Calu3 (cell line): ENCODE data around the gene METAP1D. TPM values are rescaled to one million over a fixed set of nuclear protein-coding genes. Genes with fewer than 3 reads are reported as not detected.

Experiments
- BruUV-seq: library from RNA; stranded (reverse); fragments of 400-500 nt; replicated peaks from 2 replicates; lab custom pipeline; 2021; lab: Mats Ljungman, UMichigan
- CTCF ChIA-PET: fragments of 300-600 bp; sonication (Branson Sonifier 250); formaldehyde crosslinking; loops from one replicate; lab custom pipeline; 2022; ENCODE audit warnings: antibody characterized with exemption; lab: Charles Lee
- DNase-seq: peaks from one replicate; pipeline ENCODE4 v3.0.0; 2022
- H3K27ac Mint-ChIP-seq: one replicate; pipeline ENCODE4 v1.8.0; 2022; ENCODE audit warnings: mixed read lengths; ENCODE audit not compliant: unreplicated experiment
- H3K27me3 Mint-ChIP-seq: one replicate; pipeline ENCODE4 v1.8.0; 2022; ENCODE audit warnings: mixed read lengths; ENCODE audit not compliant: unreplicated experiment
- H3K36me3 Mint-ChIP-seq: one replicate; pipeline ENCODE4 v1.8.0; 2022; ENCODE audit warnings: mild to moderate bottlenecking, moderate library complexity, mixed read lengths; ENCODE audit not compliant: insufficient read depth, unreplicated experiment
- H3K4me1 Mint-ChIP-seq: one replicate; pipeline ENCODE4 v1.8.0; 2022; ENCODE audit warnings: mild to moderate bottlenecking, low read depth, mixed read lengths; ENCODE audit not compliant: unreplicated experiment
- H3K4me3 Mint-ChIP-seq: one replicate; pipeline ENCODE4 v1.8.0; 2022; ENCODE audit warnings: mild to moderate bottlenecking, low read depth, moderate library complexity, mixed read lengths; ENCODE audit not compliant: unreplicated experiment
- H3K9me3 Mint-ChIP-seq: one replicate; pipeline ENCODE4 v1.8.0; 2022; ENCODE audit warnings: low read depth, mixed read lengths; ENCODE audit not compliant: unreplicated experiment
- CTCF ChIP-seq: fragments of 200-600 bp; IDR thresholded peaks from one replicate; pipeline ENCODE4 v1.8.0; 2022; ENCODE audit warnings: antibody characterized with exemption; ENCODE audit not compliant: unreplicated experiment
- intact Hi-C: fragments of 100-400 bp; cut with micrococcal nuclease; formaldehyde crosslinking; loops from one replicate; pipeline ENCODE4 v1.10.0; 2022; ENCODE audit not compliant: unreplicated experiment
- total RNA-seq: library from RNA; stranded (reverse); gene quantifications from 2 replicates; pipeline ENCODE4 v1.2.3, GENCODE V29; 2022

The METAP1D gene
- total RNA-seq, 1 experiment from 2014 or later, result 11.0 TPM

DNA sequence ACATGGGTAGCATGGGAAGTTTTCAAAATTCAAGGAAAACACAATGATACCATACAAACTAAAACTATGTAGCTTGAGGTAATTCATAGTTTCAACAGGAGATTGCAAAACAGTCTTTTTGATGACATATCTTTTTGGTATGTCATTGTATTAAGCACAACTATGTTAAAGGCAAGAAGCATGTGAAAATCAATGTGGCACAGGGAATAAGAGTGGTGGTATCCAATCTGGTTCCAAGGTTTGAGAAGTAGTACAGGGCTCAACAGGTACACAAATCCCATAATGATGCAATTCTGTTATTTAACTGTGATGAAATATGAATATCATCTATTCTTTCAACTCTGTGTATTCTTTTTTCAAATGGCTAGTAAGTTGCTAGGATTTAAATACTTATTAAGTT lies 119.3 kb downstream of the METAP1D start:
- no peak for DNase-seq
- CTCF ChIA-PET, result interaction anchor here (1.0 kb wide), 2 partner anchors 8 to 346 kb away, joined by 3 to 11 read pairs; no protein-coding TSS in a partner anchor
- no peaks in the 10 kb centered on the region for H3K36me3 Mint-ChIP-seq
- TF ChIP-seq CTCF, result no peak
- intact Hi-C loops, result no loop called here
- no TSS peak for BruUV-seq
- H3K4me3 Mint-ChIP-seq, result peak overlapping the region; percentile 25
- H3K27me3 Mint-ChIP-seq, result no peaks in the 10 kb centered on the region
- H3K27ac Mint-ChIP-seq, result peak overlapping the region; percentile 91
- peaks cover 29% of the 10 kb centered on the region for H3K4me1 Mint-ChIP-seq
- H3K9me3 Mint-ChIP-seq, result no peaks in the 10 kb centered on the region

- peaks cover 22% of the 10 kb centered on the region for H3K4me1 Mint-ChIP-seq
- no peaks in the 10 kb centered on the region for H3K27me3 Mint-ChIP-seq
- no peak overlapping the region for H3K4me3 Mint-ChIP-seq
- H3K36me3 Mint-ChIP-seq, result no peaks in the 10 kb centered on the region
- no peak for TF ChIP-seq CTCF
- DNase-seq, result no peak
- intact Hi-C loops, result loop anchor here (10.0 kb wide), 1 partner anchor 525 kb away; no protein-coding TSS in a partner anchor
- CTCF ChIA-PET, result interaction anchor here (0.7 kb wide), 1 partner anchor 260 kb away, joined by 3 read pairs; no protein-coding TSS in a partner anchor
- H3K9me3 Mint-ChIP-seq, result no peaks in the 10 kb centered on the region
- no TSS peak for BruUV-seq
- H3K27ac Mint-ChIP-seq, result no peak overlapping the region
Observed at GRCh38 chr2:172120118-172120517, 120.4 kb downstream of the METAP1D start.

DNA sequence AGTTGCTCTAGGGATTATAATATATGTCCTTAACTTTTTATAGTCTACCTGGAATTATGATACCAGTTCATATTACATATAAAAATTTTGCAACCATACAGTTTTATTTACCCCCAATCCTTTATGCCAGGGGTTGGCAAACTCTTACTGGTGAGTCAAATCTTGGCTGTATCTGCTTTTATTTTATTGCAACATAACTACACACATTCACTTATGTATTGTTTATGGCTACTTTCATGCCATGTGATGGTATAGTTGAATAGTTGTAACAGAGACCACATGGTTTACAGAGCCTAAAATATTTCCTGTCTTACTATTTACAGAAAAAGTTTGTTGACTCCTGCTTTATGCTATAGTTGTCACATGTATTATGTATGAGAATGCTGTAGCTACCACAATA lies 128.7 kb downstream of the METAP1D start:
- DNase-seq, result no peak
- intact Hi-C loops, result loop anchor here (5.0 to 10.0 kb wide), 2 partner anchors 316 to 534 kb away; no protein-coding TSS in a partner anchor
- Mint-ChIP-seq H3K4me3 (no peak overlapping the region), H3K4me1 (no peaks in the 10 kb centered on the region), H3K27ac (no peak overlapping the region), H3K9me3 (no peaks in the 10 kb centered on the region), H3K27me3 (no peaks in the 10 kb centered on the region), H3K36me3 (no peaks in the 10 kb centered on the region)
- BruUV-seq, result no TSS peak
- CTCF ChIA-PET, result interaction anchor here (0.7 kb wide), 1 partner anchor 392 kb away, joined by 13 read pairs; no protein-coding TSS in a partner anchor
- no peak for TF ChIP-seq CTCF

DNA sequence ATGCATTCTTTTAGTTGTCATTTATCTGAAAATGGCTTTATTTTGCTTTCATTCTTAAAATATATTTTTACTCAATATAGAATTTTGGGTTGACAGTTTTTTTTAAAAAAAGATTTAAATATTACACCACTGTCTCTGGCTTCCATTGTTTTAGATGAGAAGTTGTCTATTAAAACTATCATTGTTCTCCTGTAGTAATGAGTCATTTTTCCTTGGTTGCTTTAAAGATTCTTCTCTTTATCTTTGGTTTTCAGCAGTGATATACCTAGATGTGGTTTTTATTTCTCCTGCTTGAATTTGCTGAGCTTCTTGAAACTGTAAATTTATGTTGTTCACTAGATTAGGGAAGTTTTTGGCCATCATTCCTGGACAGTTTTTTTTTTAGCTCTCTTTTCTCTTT lies 129.7 kb downstream of the METAP1D start:
- H3K27ac Mint-ChIP-seq, result no peak overlapping the region
- BruUV-seq, result no TSS peak
- H3K36me3 Mint-ChIP-seq, result no peaks in the 10 kb centered on the region
- H3K4me1 Mint-ChIP-seq, result no peaks in the 10 kb centered on the region
- no peak overlapping the region for H3K4me3 Mint-ChIP-seq
- intact Hi-C loops, result loop anchor here (5.0 to 10.0 kb wide), 2 partner anchors 317 to 535 kb away; no protein-coding TSS in a partner anchor
- no peak for DNase-seq
- H3K27me3 Mint-ChIP-seq, result no peaks in the 10 kb centered on the region
- CTCF ChIA-PET, result no interaction called here
- no peaks in the 10 kb centered on the region for H3K9me3 Mint-ChIP-seq
- TF ChIP-seq CTCF, result no peak

Other genes starting within 250 kb of the METAP1D start
- gene SLC25A12, start 105.7 kb upstream of the METAP1D start, total RNA-seq, result 11.9 and 17.8 TPM in 2 replicates
- 58.2 and 64.3 TPM in 2 replicates for gene HAT1, start 77.5 kb upstream of the METAP1D start, total RNA-seq
- not detected in 2 replicates for gene DLX1, start 85.6 kb downstream of the METAP1D start, total RNA-seq
- not detected in 2 replicates for gene DLX2, start 102.9 kb downstream of the METAP1D start, total RNA-seq